B cell (primary cell): ENCODE results near the gene SIGLEC7. TPM values are rescaled to one million over a fixed set of nuclear protein-coding genes. Genes with fewer than 3 reads are reported as not detected.
A peak's percentile ranks its signal among the peaks of the same experiment; 100 is the strongest.
"Not testable (repeated sequence)": the region's sequence is repeated elsewhere in the genome, so short reads cannot be mapped to it uniquely, and the experiment has no call there.

Source experiments
- ATAC-seq: fragments of 200-7000 bp; cut with Tn5 transposase; one replicate; pipeline ENCODE4 v1.10.0; 2021; ENCODE audit warnings: low read depth, mild to moderate bottlenecking, moderate number of reproducible peaks, moderate library complexity
- CTCF ChIA-PET: fragments of 350-600 bp; sonication (Branson Sonifier 250); formaldehyde crosslinking; loops from one replicate; lab custom pipeline; 2021; ENCODE audit warnings: antibody characterized with exemption, inconsistent platforms; lab: Charles Lee
- POLR2A ChIA-PET: fragments of 350-600 bp; sonication (Branson Sonifier 250); formaldehyde crosslinking; loops from one replicate; lab custom pipeline; 2021; ENCODE audit warnings: antibody characterized with exemption; lab: Charles Lee
- DNase-seq: peaks from one replicate; pipeline ENCODE4 v3.0.0; 2013
- H2AFZ ChIP-seq: 2 replicates; pipeline ENCODE4 v1.6.1; 2012; ENCODE audit warnings: mild to moderate bottlenecking, low read depth, low read length; ENCODE audit not compliant: insufficient read depth, poor library complexity, severe bottlenecking
- H3K27ac ChIP-seq, 2 donors: 1 replicate in 1 of 2; 2 replicates in 1 of 2; pipeline ENCODE4 v1.5.1; 2012 to 2013; ENCODE audit warnings: low read length in 2 of 2, mild to moderate bottlenecking in 2 of 2, moderate library complexity in 1 of 2
- H3K27me3 ChIP-seq, 4 experiments: fragments of 200-600 bp in 1 of 4; sonication (generic) in 1 of 4; replicated peaks in 1 of 4; 1 replicate in 2 of 4; 2 replicates in 2 of 4; pipeline versions ENCODE4 v1.6.1 to v1.7.0; 2013 to 2016; ENCODE audit warnings: low read length in 3 of 4, mild to moderate bottlenecking in 2 of 4, mixed read lengths in 1 of 4, moderate library complexity in 1 of 4; ENCODE audit not compliant: insufficient read depth in 4 of 4, control insufficient read depth in 3 of 4; ENCODE audit errors: control extremely low read depth in 1 of 4
- H3K36me3 ChIP-seq, 2 experiments: replicated peaks in 1 of 2; 1 replicate in 1 of 2; 2 replicates in 1 of 2; pipeline versions ENCODE4 v1.6.1 to v1.7.1; 2013; ENCODE audit warnings: low read length in 1 of 2; ENCODE audit not compliant: insufficient read depth in 2 of 2, control insufficient read depth in 1 of 2; ENCODE audit errors: control extremely low read depth in 1 of 2, extremely low read depth in 1 of 2
- H3K4me1 ChIP-seq, 2 donors: fragments of 200-600 bp in 1 of 2; sonication (generic) in 1 of 2; 1 replicate in 1 of 2; 2 replicates in 1 of 2; pipeline versions ENCODE4 v1.5.1 to v1.6.1; 2013 to 2017; ENCODE audit warnings: low read length in 2 of 2; ENCODE audit not compliant: control insufficient read depth in 2 of 2, insufficient read depth in 2 of 2
- H3K4me2 ChIP-seq: replicated peaks from 2 replicates; pipeline ENCODE3; 2012; ENCODE audit warnings: mild to moderate bottlenecking, low read depth, low read length; ENCODE audit not compliant: poor library complexity, severe bottlenecking
- H3K4me3 ChIP-seq, 5 experiments: fragments of 200-600 bp in 1 of 5; sonication (generic) in 1 of 5; 1 replicate in 3 of 5; 2 replicates in 2 of 5; pipeline versions ENCODE4 v1.5.1 to v1.7.0; 2011 to 2016; ENCODE audit warnings: low read length in 4 of 5, mild to moderate bottlenecking in 4 of 5, low read depth in 2 of 5, control low read depth in 1 of 5, moderate library complexity in 1 of 5; ENCODE audit not compliant: insufficient read depth in 1 of 5; ENCODE audit errors: control extremely low read depth in 1 of 5, extremely low read depth in 1 of 5
- H3K79me2 ChIP-seq: fragments of 200-600 bp; sonication (generic); one replicate; pipeline ENCODE4 v1.6.0; 2016; ENCODE audit warnings: low read length; ENCODE audit not compliant: control insufficient read depth, insufficient read depth
- H3K9ac ChIP-seq: fragments of 200-600 bp; sonication (generic); 2 replicates; pipeline ENCODE4 v1.6.1; 2017; ENCODE audit warnings: mild to moderate bottlenecking, low read length, moderate library complexity
- H3K9me3 ChIP-seq, 3 donors: one replicate each; pipeline versions ENCODE4 v1.6.1 to v1.7.1; 2013; ENCODE audit warnings: low read length in 2 of 3; ENCODE audit not compliant: control insufficient read depth in 2 of 3, insufficient read depth in 1 of 3; ENCODE audit errors: control extremely low read depth in 1 of 3
- H4K20me1 ChIP-seq: 2 replicates; pipeline ENCODE4 v1.6.0; 2012; ENCODE audit warnings: mild to moderate bottlenecking, low read length; ENCODE audit not compliant: insufficient read depth, control insufficient read depth, poor library complexity, severe bottlenecking
- H3K27ac Mint-ChIP-seq: one replicate; pipeline ENCODE4 v1.8.0; 2021; ENCODE audit warnings: mixed read lengths
- H3K27me3 Mint-ChIP-seq: one replicate; pipeline ENCODE4 v1.8.0; 2021; ENCODE audit warnings: mixed read lengths
- H3K4me1 Mint-ChIP-seq: one replicate; pipeline ENCODE4 v1.8.0; 2021; ENCODE audit warnings: mixed read lengths
- H3K4me3 Mint-ChIP-seq: one replicate; pipeline ENCODE4 v1.8.0; 2021; ENCODE audit warnings: mixed read lengths
- H3K9me3 Mint-ChIP-seq: one replicate; pipeline ENCODE4 v1.8.0; 2022; ENCODE audit warnings: mixed read lengths; ENCODE audit not compliant: insufficient read depth
- CTCF ChIP-seq: fragments of 200-600 bp; IDR thresholded peaks from one replicate; pipeline ENCODE4 v1.8.0; 2022; ENCODE audit warnings: antibody characterized with exemption, mild to moderate bottlenecking
- EZH2 ChIP-seq: IDR thresholded peaks from 2 replicates; pipeline ENCODE4 v1.6.1; 2012; ENCODE audit warnings: borderline replicate concordance, low read depth, mild to moderate bottlenecking, moderate library complexity, low read length; ENCODE audit not compliant: insufficient read depth, poor library complexity, severe bottlenecking
- WGBS: methylation state at CpG from one replicate; pipeline ENCODE4 v1.1.5; 2013; ENCODE audit warnings: missing lambda C conversion rate; ENCODE audit not compliant: insufficient coverage; 5-methylcytosine and 5-hydroxymethylcytosine counted together
- intact Hi-C: fragments of 100-400 bp; cut with micrococcal nuclease; formaldehyde crosslinking; loops from one replicate; pipeline ENCODE4 v1.10.0; 2022
- polyA plus RNA-seq: library from polyadenylated mRNA; depleted of rRNA; stranded (reverse); fragments of >200 nt; gene quantifications from 2 replicates; pipeline ENCODE4 v1.2.3, GENCODE V29; 2012
- total RNA-seq, 2 donors: library from RNA; stranded (reverse); fragments of 120-200 nt in 1 of 2; gene quantifications; 1 replicate in 1 of 2; 2 replicates in 1 of 2; pipeline versions ENCODE4 v1.2.3 to v1.2.4, GENCODE V29; 2013 to 2022

Gene SIGLEC7
- total and polyA plus RNA-seq, 2 donors (not counting 1 experiment from before 2014, with no cell fraction given), result 0.52 TPM; not detected in 1

- WGBS, result 87% methylated on average over 12 of the region's 13 CpGs
- Histone ChIP-seq H3K36me3 (no peaks in the 10 kb centered on the region), H3K4me1 (no peaks in the 10 kb centered on the region), H3K27me3 (peaks cover 0 to 15% (median 3%) of the 10 kb centered on the region in 4 experiments), H2AFZ (no peak overlapping the region), H3K4me3 (no peak overlapping the region), H3K9me3 (no peaks in the 10 kb centered on the region), H3K9ac (no peak overlapping the region), H3K79me2 (no peaks in the 10 kb centered on the region), H3K4me2 (no peak overlapping the region), H4K20me1 (no peaks in the 10 kb centered on the region), H3K27ac (no peak overlapping the region)
- Mint-ChIP-seq H3K4me3 (no peak overlapping the region), H3K27me3 (peaks cover 37% of the 10 kb centered on the region), H3K27ac (no peak overlapping the region), H3K9me3 (no peaks in the 10 kb centered on the region), H3K4me1 (no peaks in the 10 kb centered on the region)
- ATAC-seq (no peak), DNase-seq (no peak)
- ChIA-PET POLR2A (no interaction called here), CTCF (interaction anchor here (0.6 to 2.0 kb wide), 6 partner anchors 10 to 274 kb away, joined by 3 to 6 read pairs (median 4); no protein-coding TSS in a partner anchor)
- intact Hi-C loops, result no loop called here
- TF ChIP-seq EZH2 (no peak), CTCF (no peak)
Measured at GRCh38 chr19:51168564-51169282, 26.6 kb downstream of the SIGLEC7 start.

- H3K4me1 ChIP-seq, H3K27ac Mint-ChIP-seq, H3K4me3 ChIP-seq, H3K36me3 ChIP-seq, H3K4me1 Mint-ChIP-seq, H3K27ac ChIP-seq, H3K79me2 ChIP-seq, H2AFZ ChIP-seq, H3K4me3 Mint-ChIP-seq, H4K20me1 ChIP-seq, intact Hi-C loops, H3K9me3 ChIP-seq, ATAC-seq, H3K9me3 Mint-ChIP-seq, H3K9ac ChIP-seq, H3K4me2 ChIP-seq, POLR2A ChIA-PET: not testable (repeated sequence)
- peak; percentile 58 for DNase-seq
- 14% methylated on average over 8 of the region's 11 CpGs for WGBS
- peaks cover 0 to 17% (median 3%) of the 10 kb centered on the region in 4 experiments for H3K27me3 ChIP-seq
- peaks cover 34% of the 10 kb centered on the region for H3K27me3 Mint-ChIP-seq
- peak; percentile 95 for TF ChIP-seq CTCF
- CTCF ChIA-PET, result interaction anchor here (0.6 to 2.0 kb wide), 4 partner anchors 10 to 264 kb away, joined by 3 to 6 read pairs (median 4); no protein-coding TSS in a partner anchor
Measured at GRCh38 chr19:51169283-51169918, 27.3 kb downstream of the SIGLEC7 start.
